ENCODE measurements around the gene PITPNM1. TPM values are rescaled to one million over a fixed set of nuclear protein-coding genes. Genes with fewer than 3 reads are reported as not detected.

PITPNM1 gene
- total RNA-seq, 3 donors from 2014 or later (not counting 1 experiment from before 2014, with no cell fraction given): 99.9 to 135 (median 123) TPM

GRCh38 chr11:67472882-67473281, 32.3 kb downstream of the PITPNM1 start:
- no peaks in the 10 kb centered on the region for H3K36me3 ChIP-seq (ENCODE audit: control insufficient read depth, insufficient read depth, low read length)
- ATAC-seq: no peak
- no peak for TF ChIP-seq CTCF (IDR thresholded peaks at IDR 0.05)
- peaks cover 6 to 7% of the 10 kb centered on the region in 2 donors for H3K4me1 Mint-ChIP-seq
- H3K4me1 ChIP-seq (ENCODE audit: control insufficient read depth, insufficient read depth, low read length): peaks cover 14% of the 10 kb centered on the region
- no peak overlapping the region for H3K4me3 Mint-ChIP-seq
- H3K9me3 ChIP-seq (ENCODE audit: control insufficient read depth, insufficient read depth, low read length): no peaks in the 10 kb centered on the region
- WGBS (ENCODE audit: insufficient coverage): 83% methylated on average over 6 of the region's 7 CpGs
- no peak overlapping the region for H3K27ac ChIP-seq (ENCODE audit: low read length)
- no peak overlapping the region for H3K4me3 ChIP-seq (ENCODE audit: low read length)
- no peaks in the 10 kb centered on the region for H3K36me3 Mint-ChIP-seq
- no peak for DNase-seq
- no peaks in the 10 kb centered on the region for H3K27me3 ChIP-seq (ENCODE audit: control insufficient read depth, insufficient read depth, low read length)
- intact Hi-C loops (cut with micrococcal nuclease): no loop called here
- H3K9me3 Mint-ChIP-seq: no peaks in the 10 kb centered on the region
- H3K27ac Mint-ChIP-seq: no peak overlapping the region
- H3K27me3 Mint-ChIP-seq (ENCODE audit: low read depth in 2 of 2): no peaks in the 10 kb centered on the region

- Mint-ChIP-seq H3K9me3 (no peaks in the 10 kb centered on the region), H3K4me3 (no peak overlapping the region), H3K36me3 (no peaks in the 10 kb centered on the region), H3K4me1 (peaks cover 7 to 23% of the 10 kb centered on the region in 2 donors), H3K27ac (no peak overlapping the region), H3K27me3 (ENCODE audit: low read depth in 2 of 2) (no peaks in the 10 kb centered on the region)
- TF ChIP-seq CTCF (IDR thresholded peaks at IDR 0.05): no peak
- Histone ChIP-seq H3K9me3 (ENCODE audit: control insufficient read depth, insufficient read depth, low read length) (no peaks in the 10 kb centered on the region), H3K27me3 (ENCODE audit: control insufficient read depth, insufficient read depth, low read length) (no peaks in the 10 kb centered on the region), H3K36me3 (ENCODE audit: control insufficient read depth, insufficient read depth, low read length) (peaks cover 6% of the 10 kb centered on the region), H3K4me3 (ENCODE audit: low read length) (no peak overlapping the region), H3K27ac (ENCODE audit: low read length) (no peak overlapping the region), H3K4me1 (ENCODE audit: control insufficient read depth, insufficient read depth, low read length) (peaks cover 24% of the 10 kb centered on the region)
- no peak for DNase-seq
- WGBS (ENCODE audit: insufficient coverage): 90% methylated on average over 8 of the region's 8 CpGs
- ATAC-seq: no peak
- intact Hi-C loops (cut with micrococcal nuclease): no loop called here
These were observed 34.7 kb downstream of the PITPNM1 start for GRCh38 chr11:67470337-67471002.

DNA sequence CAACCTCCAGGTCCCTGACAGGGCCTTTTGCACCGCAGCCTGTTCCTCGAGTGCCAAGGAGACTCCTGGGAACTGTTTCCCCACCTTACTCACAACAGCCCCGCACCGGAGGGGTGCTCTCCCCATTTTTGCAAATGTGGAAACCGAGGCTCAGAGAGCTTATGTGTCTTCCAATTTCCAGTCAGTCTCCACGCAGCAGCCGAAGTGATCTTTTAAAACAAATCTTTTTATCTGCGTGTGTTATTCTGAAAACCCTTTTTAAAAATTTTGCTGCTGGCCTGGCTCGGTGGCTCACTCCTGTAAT, 35.7 kb downstream of the PITPNM1 start:
- DNase-seq: no peak
- peak overlapping the region; percentile 66 for H3K4me3 ChIP-seq (ENCODE audit: low read length)
- Mint-ChIP-seq H3K4me1 (peaks cover 12 to 33% of the 10 kb centered on the region in 2 donors), H3K27me3 (ENCODE audit: low read depth in 2 of 2) (no peaks in the 10 kb centered on the region), H3K36me3 (no peaks in the 10 kb centered on the region), H3K27ac (peak overlapping the region; percentile 78 to 82), H3K4me3 (peak overlapping the region; percentile 72), H3K9me3 (no peaks in the 10 kb centered on the region)
- peaks cover 6% of the 10 kb centered on the region for H3K36me3 ChIP-seq (ENCODE audit: control insufficient read depth, insufficient read depth, low read length)
- peaks cover 33% of the 10 kb centered on the region for H3K4me1 ChIP-seq (ENCODE audit: control insufficient read depth, insufficient read depth, low read length)
- H3K27ac ChIP-seq (ENCODE audit: low read length): peak overlapping the region; percentile 89
- no peaks in the 10 kb centered on the region for H3K27me3 ChIP-seq (ENCODE audit: control insufficient read depth, insufficient read depth, low read length)
- no peaks in the 10 kb centered on the region for H3K9me3 ChIP-seq (ENCODE audit: control insufficient read depth, insufficient read depth, low read length)
- no peak for ATAC-seq
- no peak for TF ChIP-seq CTCF (IDR thresholded peaks at IDR 0.05)
- 22% methylated on average over 9 of the region's 9 CpGs for WGBS (ENCODE audit: insufficient coverage)
- intact Hi-C loops (cut with micrococcal nuclease): loop anchor here (1.0 to 5.0 kb wide), 3 partner anchors 13 to 67 kb away; partner anchors contain the start of genes PPP1CA and TBC1D10C
